Heart left ventricle (tissue), 16 donors: ENCODE data around the gene IL32. TPM values are rescaled to one million over a fixed set of nuclear protein-coding genes. Genes with fewer than 3 reads are reported as not detected.
"Not testable (repeated sequence)": the region's sequence is repeated elsewhere in the genome, so short reads cannot be mapped to it uniquely, and the experiment has no call there.

Experiments
- ATAC-seq, 4 donors: fragments of 200-7000 bp; cut with Tn5 transposase; one replicate each; pipeline ENCODE4 v1.9.1; 2020 to 2022; ENCODE audit warnings: moderate library complexity in 4 of 4, mild to moderate bottlenecking in 3 of 4, moderate number of reproducible peaks in 1 of 4
- DNase-seq, 5 donors: peaks; one replicate each; pipeline ENCODE4 v3.0.0-alpha.2; 2020
- H3K27ac ChIP-seq, 12 donors: fragments of 200-600 bp; sonication (generic) in 4 of 12; one replicate each; pipeline versions ENCODE4 v1.5.0 to v1.8.0; 2016 to 2022; ENCODE audit warnings: mild to moderate bottlenecking in 2 of 12
- H3K27me3 ChIP-seq, 9 donors: fragments of 200-600 bp; sonication (generic) in 2 of 9; one replicate each; pipeline versions ENCODE4 v1.5.1 to v1.8.0; 2016 to 2022; ENCODE audit warnings: mild to moderate bottlenecking in 3 of 9
- H3K36me3 ChIP-seq, 9 donors: fragments of 200-600 bp; sonication (generic) in 2 of 9; one replicate each; pipeline versions ENCODE4 v1.5.0 to v1.8.0; 2018 to 2022; ENCODE audit warnings: mild to moderate bottlenecking in 2 of 9
- H3K4me1 ChIP-seq, 12 donors: fragments of 200-600 bp; sonication (generic) in 4 of 12; one replicate each; pipeline versions ENCODE4 v1.5.0 to v1.8.0; 2016 to 2022; ENCODE audit warnings: mild to moderate bottlenecking in 3 of 12
- H3K4me3 ChIP-seq, 12 donors: fragments of 200-600 bp; sonication (generic) in 4 of 12; one replicate each; pipeline versions ENCODE4 v1.5.0 to v1.8.0; 2017 to 2022; ENCODE audit warnings: mild to moderate bottlenecking in 9 of 12, moderate library complexity in 4 of 12
- H3K9me3 ChIP-seq, 12 donors: fragments of 200-600 bp; sonication (generic) in 4 of 12; one replicate each; pipeline versions ENCODE4 v1.5.0 to v1.8.0; 2016 to 2022; ENCODE audit warnings: mild to moderate bottlenecking in 1 of 12
- CTCF ChIP-seq, 12 donors: fragments of 200-600 bp; sonication (generic) in 4 of 12; IDR thresholded peaks; one replicate each; pipeline versions ENCODE4 v1.5.0 to v1.8.0; 2018 to 2022; ENCODE audit warnings: antibody characterized with exemption in 12 of 12, mild to moderate bottlenecking in 5 of 12
- POLR2A ChIP-seq, 2 donors: fragments of 450-650 bp; IDR thresholded peaks; one replicate each; pipeline ENCODE4 v1.6.1; 2017; ENCODE audit warnings: antibody characterized with exemption in 2 of 2, mild to moderate bottlenecking in 2 of 2, moderate library complexity in 2 of 2
- WGBS, 4 donors: extraction: QIAGEN DNeasy Blood & Tissue Kit in 2 of 4; methylation state at CpG; one replicate each; pipeline versions ENCODE4 v1.1.5 to v1.1.7; 2013 to 2018; 5-methylcytosine and 5-hydroxymethylcytosine counted together
- intact Hi-C, 10 donors: fragments of 100-400 bp; cut with DNase I; formaldehyde crosslinking; loops; one replicate each; pipeline versions ENCODE4 v1.11.1 to v1.14.2; 2022
- polyA plus RNA-seq, 2 donors: library from polyadenylated mRNA; stranded (reverse); fragments of 200-250 nt; gene quantifications; one replicate each; pipeline ENCODE4 v1.2.3, GENCODE V29; 2013
- total RNA-seq, 9 donors: library from RNA; depleted of rRNA in 2 of 9; stranded (reverse); fragments of >200 nt in 2 of 9; fragmentation: NEBNext Ultra II Directional in 3 of 9; extraction: Animal tissue kit (Norgen Biotek cat#: 25700) in 3 of 9; gene quantifications; one replicate each; pipeline versions ENCODE4 v1.1.0 to v1.2.4, GENCODE V29; 2016 to 2023
- donor health status: ischemic (EF 13 %, LVEDD 7.1; RV severe dilation, severe dysfunction).
- donor health status: healthy with polysubstance abuse.
- donor health status: DM: no; HTN: yes; CAD: no.
- donor health status: DM: no; HTN: no; CAD: no.
- donor health status: ischemic (EF 25% LVEDD 6.9; RV normal size, moderate dysfunction).
- donor health status: ischemic (EF 25% LVEDD 5.7; RV mildly dilated, moderate dysfunction).
- donor health status: healthy.
- donor health status: DM: yes; HTN: yes; CAD: no.
- donor health status: ischemic (EF 35%, LVEDD 5.7; RV mildly dilated, moderate dysfunction).
- donor health status: nonischemic (EF 11% LVEDD 7.7; RV severe dilation, severe dysfunction).
- donor health status: DM: yes; HTN: yes; CAD: no.
- donor health status: PGD.
- donor health status: ischemic (EF 29% LVEDD 5.4; RV normal size, mild dysfunction).
- donor health status: nonischemic (EF 23%, LVEDD 6.1; RV moderate dilation, normal function).

The IL32 gene
- total and polyA plus RNA-seq, 11 donors, result 20.6 to 241 (median 59.2) TPM

- Histone ChIP-seq H3K4me3 (no peak overlapping the region), H3K27me3 (peaks cover 8 to 36% (median 17%) of the 10 kb centered on the region in 9 donors), H3K4me1 (peaks cover 0 to 26% (median 4%) of the 10 kb centered on the region in 12 donors), H3K27ac (no peak overlapping the region), H3K9me3 (no peaks in the 10 kb centered on the region), H3K36me3 (no peaks in the 10 kb centered on the region)
- DNase-seq, result no peak
- WGBS, 4 donors, result 62 to 87% (median 76%) methylated on average over 9 of the region's 9 CpGs
- intact Hi-C loops, result loop anchor here in 2 of 10 donors (10.0 kb wide), 2 partner anchors 113 to 403 kb away; no protein-coding TSS in a partner anchor
- TF ChIP-seq CTCF (IDR thresholded peaks at IDR 0.05) (no peak), POLR2A (IDR thresholded peaks at IDR 0.05) (no peak)
- no peak for ATAC-seq
Observed at GRCh38 chr16:3051494-3051893, 13.9 kb upstream of the IL32 start.

GRCh38 chr16:3052571-3053329 is 12.7 kb upstream of the IL32 start:
- not testable (repeated sequence) for H3K36me3 ChIP-seq, H3K9me3 ChIP-seq, H3K27ac ChIP-seq, DNase-seq, H3K4me3 ChIP-seq
- 83 to 95% (median 88%) methylated on average over 10 to 11 of the region's 12 CpGs for WGBS, 4 donors
- intact Hi-C loops, result loop anchor here in 2 of 10 donors (10.0 kb wide), 2 partner anchors 112 to 402 kb away; no protein-coding TSS in a partner anchor
- peak in 1 of 4 donors; percentile 11 for ATAC-seq
- Histone ChIP-seq H3K4me1 (peaks cover 0 to 32% (median 0%) of the 10 kb centered on the region in 12 donors), H3K27me3 (peaks cover 0 to 25% (median 4%) of the 10 kb centered on the region in 9 donors)

- 87 to 90% (median 87%) methylated on average over 7 to 13 of the region's 13 CpGs; no CpG with 5 or more reads in 1 of the 4 donors for WGBS, 4 donors
- not testable (repeated sequence) for DNase-seq
- H3K27me3 ChIP-seq, result peaks cover 0 to 20% (median 2%) of the 10 kb centered on the region in 9 donors
Observed at GRCh38 chr16:3053330-3053710, 12.1 kb upstream of the IL32 start.

GRCh38 chr16:3054965-3055733 is 10.3 kb upstream of the IL32 start:
- Histone ChIP-seq H3K27me3 (peaks cover 0 to 1% (median 0%) of the 10 kb centered on the region in 9 donors), H3K4me1 (peaks cover 0 to 39% (median 16%) of the 10 kb centered on the region in 12 donors), H3K4me3 (peak overlapping the region in 1 of 12 donors; percentile 5), H3K9me3 (no peaks in the 10 kb centered on the region), H3K36me3 (no peaks in the 10 kb centered on the region), H3K27ac (peak overlapping the region in 1 of 12 donors; percentile 67)
- 79 to 82% (median 81%) methylated on average over 17 of the region's 17 CpGs for WGBS, 4 donors
- ATAC-seq (no peak), DNase-seq (no peak)
- TF ChIP-seq CTCF (IDR thresholded peaks at IDR 0.05) (no peak), POLR2A (IDR thresholded peaks at IDR 0.05) (no peak)
- intact Hi-C loops, result loop anchor here in 7 of 10 donors (5.0 to 10.0 kb wide), 6 partner anchors 47 to 400 kb away; partner anchors contain the start of gene ZNF205 (in 1 of the 7)

More at GRCh38 chr16:3053330-3053710, 12.1 kb upstream of the IL32 start:
- peaks cover 0 to 36% (median 5%) of the 10 kb centered on the region in 12 donors for H3K4me1 ChIP-seq
- not testable (repeated sequence) for H3K9me3 ChIP-seq, H3K27ac ChIP-seq, H3K36me3 ChIP-seq, H3K4me3 ChIP-seq
- intact Hi-C loops, result loop anchor here in 2 of 10 donors (10.0 kb wide), 2 partner anchors 111 to 401 kb away; no protein-coding TSS in a partner anchor
- peak in 2 of 4 donors; percentile 2 to 50 for ATAC-seq

GRCh38 chr16:3055734-3056115 is 9.7 kb upstream of the IL32 start:
- Histone ChIP-seq H3K27ac (peak overlapping the region in 1 of 12 donors; percentile 67), H3K4me1 (peaks cover 0 to 45% (median 19%) of the 10 kb centered on the region in 12 donors), H3K4me3 (peak overlapping the region in 1 of 12 donors; percentile 5)
- not testable (repeated sequence) for H3K36me3 ChIP-seq, H3K27me3 ChIP-seq, ATAC-seq, DNase-seq, H3K9me3 ChIP-seq
- intact Hi-C loops, result loop anchor here in 7 of 10 donors (5.0 to 10.0 kb wide), 6 partner anchors 47 to 399 kb away; partner anchors contain the start of gene ZNF205 (in 1 of the 7)
- WGBS, 4 donors, result 53 to 81% (median 66%) methylated on average over 9 of the region's 9 CpGs
